NCI-H187 treated with DMSO at 0.1 percent for 48 hours (cell line): ENCODE results near the gene YDJC.
"Not testable (repeated sequence)": the region's sequence is repeated elsewhere in the genome, so short reads cannot be mapped to it uniquely, and the experiment has no call there.

ENCODE experiments used
- DNase-seq: peaks from one replicate; lab custom pipeline; 2025; lab: John Stamatoyannopoulos, UW

YDJC gene

GRCh38 chr22:21605887-21606564 is 23.8 kb downstream of the YDJC start:
- DNase-seq, result no peak

DNA sequence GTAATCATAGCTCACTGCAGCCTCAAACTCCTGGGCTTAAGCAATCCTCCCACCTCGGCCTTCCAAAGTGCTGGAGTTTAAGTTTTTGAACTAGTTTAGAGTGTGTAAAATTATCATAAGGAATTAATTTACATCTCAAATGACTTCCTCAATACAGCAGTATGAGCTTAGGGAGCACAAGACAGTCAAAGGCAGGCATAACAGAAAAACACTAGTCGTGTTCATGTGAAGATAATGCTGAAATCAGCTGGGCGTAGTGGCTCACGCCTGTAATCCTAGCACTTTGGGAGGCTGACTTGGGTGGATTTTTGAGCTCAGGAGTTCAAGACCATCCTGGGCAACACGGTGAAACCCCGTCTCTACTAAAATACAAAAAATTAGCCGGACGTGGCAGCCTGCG is 25.8 kb downstream of the YDJC start:
- DNase-seq, result no peak

DNA sequence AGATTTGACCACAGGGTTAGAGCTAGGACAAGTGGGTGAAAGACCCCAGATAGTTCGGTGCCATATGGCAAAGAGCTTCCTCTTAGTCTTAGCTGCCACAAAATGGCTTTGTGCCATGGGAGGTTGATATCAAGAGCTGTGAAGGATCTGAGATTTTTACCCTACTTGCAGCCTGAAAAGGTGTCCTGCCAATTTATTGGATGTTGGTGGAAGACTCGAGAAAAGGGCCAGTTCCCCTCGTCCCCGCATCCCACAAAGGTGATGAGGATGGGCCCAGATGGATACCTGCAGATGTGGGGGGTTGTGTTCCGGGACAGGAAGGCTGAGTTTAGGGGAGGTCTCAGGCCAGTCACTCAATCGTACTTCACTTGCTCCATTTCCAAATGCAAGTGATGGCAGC is 27.2 kb downstream of the YDJC start:
- DNase-seq, result no peak

DNA sequence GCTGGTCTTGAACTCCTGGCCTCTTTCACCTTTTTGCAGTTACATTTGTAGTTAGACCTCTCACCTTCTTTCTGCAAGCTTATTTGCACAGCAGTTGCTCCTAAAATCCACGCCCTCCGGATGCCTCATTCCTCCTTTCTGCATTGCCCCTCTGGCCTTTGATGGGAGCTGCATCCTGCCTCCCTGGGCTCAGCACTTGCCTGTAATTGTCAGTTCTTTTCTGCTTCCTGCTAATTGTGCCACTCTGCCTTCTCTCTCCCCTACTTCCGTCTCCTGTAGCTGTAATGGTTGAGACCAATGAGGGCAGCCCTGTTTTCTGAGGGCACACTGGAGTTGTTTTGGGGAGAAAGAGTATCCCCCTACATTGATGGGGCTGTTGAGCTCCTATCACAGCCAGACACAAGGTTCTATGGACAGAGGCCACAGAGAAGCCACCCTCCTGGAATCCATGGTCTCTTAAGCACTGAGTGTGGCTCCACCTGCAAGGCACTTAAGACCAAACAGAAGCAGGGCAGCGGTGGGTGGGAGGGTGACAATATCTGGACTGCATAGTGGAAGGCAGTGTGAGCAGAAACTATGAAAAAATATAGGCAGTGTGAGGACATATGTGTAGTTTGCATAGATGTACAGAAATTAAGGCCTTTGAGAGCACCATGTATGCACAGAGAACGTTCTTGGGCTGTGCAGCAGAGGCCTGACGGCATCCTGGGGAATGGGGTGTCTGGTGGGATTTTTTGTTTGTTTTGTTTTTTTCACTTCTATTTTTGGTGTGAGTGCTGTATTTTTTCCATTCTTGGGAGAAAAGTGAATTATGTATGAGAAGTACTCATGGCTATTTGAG is 30.5 kb downstream of the YDJC start:
- no peak for DNase-seq

- no peak for DNase-seq
Observed at GRCh38 chr22:21598302-21598701, 31.5 kb downstream of the YDJC start.

GRCh38 chr22:21596356-21597135 is 33.3 kb downstream of the YDJC start:
- DNase-seq, result not testable (repeated sequence)

DNA sequence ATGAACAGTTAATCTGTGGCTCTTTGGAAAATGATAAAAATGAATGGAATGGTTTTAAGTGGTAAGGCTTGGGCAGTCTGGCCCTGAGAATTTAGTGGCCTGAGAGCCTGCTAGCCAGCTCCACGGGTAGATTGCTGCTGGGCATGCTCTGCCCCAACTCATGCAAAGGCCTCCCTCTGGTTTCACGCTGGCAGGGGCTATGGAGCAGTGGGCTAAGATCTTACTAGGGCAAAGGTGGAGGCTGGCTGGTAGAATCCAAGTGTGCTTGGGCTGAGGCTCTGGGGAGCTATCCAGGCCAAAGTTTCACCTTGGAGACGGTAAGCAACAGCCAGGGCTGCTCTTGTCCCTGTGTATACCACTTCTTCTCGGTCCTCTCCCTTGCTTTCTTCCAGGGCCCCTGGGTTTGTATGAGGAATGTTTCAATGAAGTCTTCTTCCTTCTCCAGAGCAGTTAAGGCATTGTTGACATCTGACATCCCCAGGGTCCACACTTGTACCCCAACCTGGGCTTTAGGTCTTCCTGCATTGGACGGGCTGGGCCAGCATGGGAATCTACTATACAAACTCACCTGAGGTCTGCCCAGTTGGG is 34.9 kb downstream of the YDJC start:
- no peak for DNase-seq

- no peak for DNase-seq
Observed at GRCh38 chr22:21593406-21594232, 36.2 kb downstream of the YDJC start.

DNA sequence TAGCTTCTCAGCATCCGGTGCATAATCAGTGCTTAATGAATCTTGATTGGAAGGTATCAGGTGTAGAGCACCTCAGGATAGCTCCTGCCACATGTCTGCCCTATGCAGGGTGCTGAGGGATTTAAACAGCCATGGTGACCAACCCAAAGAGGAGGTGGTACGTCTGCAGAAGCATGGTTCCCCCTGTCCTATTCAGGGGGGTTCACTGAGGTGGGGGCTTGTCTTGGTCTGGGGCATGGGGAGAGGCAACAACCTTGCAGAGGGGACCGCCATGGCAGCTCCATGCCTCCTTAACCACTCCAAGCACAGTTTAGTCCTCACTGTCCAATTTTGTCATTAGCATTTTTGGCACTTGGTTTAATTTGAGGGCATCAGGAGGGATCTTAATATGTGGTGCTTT is 37.4 kb downstream of the YDJC start:
- DNase-seq, result no peak

DNA sequence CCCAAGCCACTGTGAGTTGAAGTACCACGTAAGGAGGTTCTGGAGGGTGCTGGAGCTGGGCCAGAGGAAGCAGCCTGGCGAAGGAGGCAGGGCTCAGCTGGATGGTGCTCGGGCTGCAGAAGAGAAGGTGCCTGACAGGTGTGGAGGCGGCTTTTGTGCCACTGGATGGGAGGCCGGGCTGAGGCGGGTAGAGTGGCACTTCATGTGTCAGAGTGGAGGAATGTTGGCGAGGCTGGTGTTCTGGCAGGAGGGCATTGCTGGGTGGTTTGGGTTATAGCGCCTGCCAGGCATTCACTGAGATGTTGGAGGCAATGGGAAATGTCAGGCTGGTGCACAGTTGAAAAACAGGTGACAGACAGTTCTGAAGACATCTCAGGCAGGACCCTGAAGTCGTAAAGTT is 38.1 kb downstream of the YDJC start:
- DNase-seq, result no peak

GRCh38 chr22:21590809-21591641 is 38.8 kb downstream of the YDJC start:
- no peak for DNase-seq

DNA sequence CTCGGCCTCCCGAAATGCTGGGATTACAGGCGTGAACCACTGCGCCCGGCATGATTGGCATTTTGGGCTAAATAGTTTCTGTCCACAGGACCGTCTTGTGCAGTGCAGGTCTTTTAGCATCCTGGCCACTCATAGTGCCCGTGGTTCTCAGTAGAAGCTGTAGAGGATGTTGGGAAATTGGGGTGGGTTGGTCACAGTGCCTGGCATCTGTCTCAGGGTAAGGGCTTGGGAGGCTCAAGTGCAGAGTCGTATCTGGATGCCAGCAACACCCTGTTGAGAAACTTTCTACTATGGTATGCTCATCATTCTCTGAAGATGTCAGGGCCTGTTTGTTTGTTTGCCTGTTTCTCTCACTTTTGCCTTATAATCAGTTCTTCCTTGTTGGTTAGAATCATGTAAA is 40.4 kb downstream of the YDJC start:
- DNase-seq, result no peak

- DNase-seq, result no peak
Observed at GRCh38 chr22:21587803-21588611, 41.8 kb downstream of the YDJC start.

DNA sequence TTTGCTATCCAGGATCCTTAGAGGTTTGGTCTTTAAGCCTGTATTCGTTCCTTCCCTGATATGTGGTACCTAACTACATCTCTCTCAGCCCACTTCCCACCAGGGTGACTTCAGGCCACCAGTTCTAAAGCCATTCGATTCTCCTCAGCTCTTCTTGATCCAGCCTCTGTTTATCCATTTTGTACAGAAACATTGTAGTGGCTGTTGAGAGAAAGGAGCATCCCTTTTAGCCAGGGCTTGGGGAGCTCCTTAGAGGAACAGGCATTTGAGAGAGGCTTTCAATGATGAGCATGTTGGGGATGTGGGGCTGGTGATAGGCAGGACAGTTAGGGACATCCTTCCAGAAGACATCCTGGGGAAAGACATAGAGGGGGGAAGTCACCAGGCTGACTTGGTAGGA is 44.4 kb downstream of the YDJC start:
- DNase-seq, result no peak

DNA sequence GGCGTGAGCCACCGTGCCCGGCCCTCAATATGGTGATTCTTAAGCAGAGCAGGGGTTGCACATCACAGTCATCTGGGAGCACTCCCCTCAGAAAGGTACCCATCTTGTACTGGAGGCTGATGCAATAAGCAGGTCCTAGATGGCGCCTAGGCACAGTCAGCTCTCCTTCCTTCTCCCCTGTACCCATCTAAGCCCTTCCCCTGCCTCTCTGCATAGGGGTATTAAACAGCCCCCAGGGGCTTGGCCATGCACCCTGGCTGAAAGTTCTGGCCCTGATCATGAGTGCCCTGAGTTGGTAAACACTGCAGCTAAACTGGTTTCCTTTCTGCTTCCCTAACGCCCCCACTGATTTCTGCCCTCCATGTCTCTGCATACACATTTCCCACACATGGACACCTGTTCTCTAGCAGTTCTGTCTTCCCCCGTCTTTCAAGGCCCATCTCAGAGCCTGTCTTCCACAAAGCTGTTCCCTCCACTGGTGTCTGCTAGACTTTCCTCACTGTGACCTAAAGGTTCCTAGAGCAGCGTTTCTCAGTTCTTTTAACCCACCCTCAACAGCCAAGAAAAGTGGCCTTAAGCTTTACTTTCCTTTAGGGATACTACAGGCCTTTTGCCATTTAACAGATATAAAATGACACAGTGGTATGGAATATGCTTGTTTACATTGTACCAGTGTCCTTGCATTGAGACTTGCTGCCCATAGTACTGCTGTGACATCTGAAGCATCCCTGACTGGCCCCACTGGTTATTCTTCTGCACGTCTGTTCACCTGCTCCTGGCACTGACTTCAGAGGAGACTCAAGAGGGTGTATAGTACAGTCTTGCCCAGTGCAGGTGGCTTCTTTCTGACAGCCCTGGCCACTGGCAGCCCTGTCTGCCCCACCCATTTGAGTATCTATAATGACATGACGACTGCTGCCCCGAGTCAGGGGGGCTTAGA is 46.8 kb downstream of the YDJC start:
- DNase-seq, result no peak

GRCh38 chr22:21581009-21581713 is 48.7 kb downstream of the YDJC start:
- not testable (repeated sequence) for DNase-seq

DNA sequence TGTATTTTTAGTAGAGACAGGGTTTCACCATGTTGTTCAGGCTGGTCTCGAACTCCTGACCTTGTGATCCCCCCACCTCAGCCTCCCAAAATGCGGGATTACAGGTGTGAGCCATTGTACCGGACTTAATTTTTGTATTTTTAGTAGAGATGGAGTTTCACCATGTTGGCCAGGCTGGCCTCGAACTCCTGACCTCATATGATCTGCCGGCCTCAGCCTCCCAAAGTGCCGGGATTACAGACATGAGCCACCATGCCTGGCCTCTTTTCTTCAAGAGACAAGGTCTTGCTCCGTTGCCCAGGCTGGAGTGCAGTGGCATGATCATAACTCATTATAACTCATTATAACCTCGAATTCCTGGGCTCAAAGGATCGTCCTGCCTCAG is 49.2 kb downstream of the YDJC start:
- not testable (repeated sequence) for DNase-seq

GRCh38 chr22:21579474-21579851 is 50.4 kb downstream of the YDJC start:
- no peak for DNase-seq
